Mesendoderm (in vitro differentiated cells): ENCODE results near the gene BCL11A. TPM values are rescaled to one million over a fixed set of nuclear protein-coding genes. Genes with fewer than 3 reads are reported as not detected.
A peak's percentile ranks its signal among the peaks of the same experiment; 100 is the strongest.

Experiments used
- DNase-seq: peaks from one replicate; pipeline ENCODE4 v3.0.0; 2013
- H2AK5ac ChIP-seq: 2 replicates; pipeline ENCODE4 v1.6.1; 2013; ENCODE audit warnings: low read length, inconsistent platforms
- H2BK120ac ChIP-seq: 2 replicates; pipeline ENCODE4 v1.6.1; 2013; ENCODE audit warnings: low read depth, mild to moderate bottlenecking, low read length, moderate library complexity, mixed read lengths
- H2BK15ac ChIP-seq: replicated peaks from 2 replicates; pipeline ENCODE4 v1.6.1; 2013; ENCODE audit warnings: low read depth, mild to moderate bottlenecking, moderate library complexity
- H2BK5ac ChIP-seq: 2 replicates; pipeline ENCODE4 v1.6.1; 2013; ENCODE audit warnings: low read length, inconsistent platforms
- H3K18ac ChIP-seq: 2 replicates; pipeline ENCODE4 v1.6.1; 2013; ENCODE audit warnings: mild to moderate bottlenecking, low read length, mixed read lengths
- H3K23ac ChIP-seq: one replicate; pipeline ENCODE4 v1.6.1; 2013; ENCODE audit warnings: low read length
- H3K27ac ChIP-seq: 2 replicates; pipeline ENCODE4 v1.5.1; 2013; ENCODE audit warnings: low read depth, mild to moderate bottlenecking, inconsistent platforms, low read length, moderate library complexity
- H3K27me3 ChIP-seq: 2 replicates; pipeline ENCODE4 v1.6.1; 2013; ENCODE audit warnings: low read length, control low read depth, mild to moderate bottlenecking, inconsistent platforms; ENCODE audit not compliant: insufficient read depth, poor library complexity
- H3K36me3 ChIP-seq: 2 replicates; pipeline ENCODE4 v1.6.1; 2013; ENCODE audit warnings: low read length, inconsistent platforms; ENCODE audit not compliant: control insufficient read depth, insufficient read depth
- H3K4ac ChIP-seq: one replicate; pipeline ENCODE4 v1.6.1; 2013; ENCODE audit warnings: low read depth, mild to moderate bottlenecking, low read length, moderate library complexity
- H3K4me1 ChIP-seq: 2 replicates; pipeline ENCODE4 v1.6.1; 2013; ENCODE audit warnings: low read depth, low read length, inconsistent platforms; ENCODE audit not compliant: control insufficient read depth
- H3K4me2 ChIP-seq: 2 replicates; pipeline ENCODE4 v1.6.1; 2013; ENCODE audit warnings: low read length
- H3K4me3 ChIP-seq: 2 replicates; pipeline ENCODE4 v1.5.1; 2013; ENCODE audit warnings: mild to moderate bottlenecking, low read length
- H3K56ac ChIP-seq: one replicate; pipeline ENCODE4 v1.6.1; 2013; ENCODE audit warnings: low read length
- H3K79me1 ChIP-seq: 2 replicates; pipeline ENCODE4 v1.6.1; 2013; ENCODE audit warnings: low read length, inconsistent platforms
- H3K79me2 ChIP-seq: 2 replicates; pipeline ENCODE4 v1.6.1; 2013; ENCODE audit warnings: mild to moderate bottlenecking, low read length; ENCODE audit not compliant: control insufficient read depth, insufficient read depth
- H3K9ac ChIP-seq: 2 replicates; pipeline ENCODE4 v1.6.1; 2013; ENCODE audit warnings: low read length, inconsistent platforms
- H4K5ac ChIP-seq: one replicate; pipeline ENCODE4 v1.6.1; 2013; ENCODE audit warnings: low read length
- H4K8ac ChIP-seq: one replicate; pipeline ENCODE4 v1.6.1; 2013; ENCODE audit warnings: low read depth, mild to moderate bottlenecking, control low read depth, low read length, moderate library complexity
- WGBS: extraction: QIAGEN DNeasy Blood & Tissue Kit; methylation state at CpG from one replicate; pipeline ENCODE4 v1.1.7; 2013; ENCODE audit warnings: low lambda C conversion rate, missing lambda C conversion rate; ENCODE audit not compliant: insufficient coverage; ENCODE audit errors: extremely low coverage; 5-methylcytosine and 5-hydroxymethylcytosine counted together
- polyA plus RNA-seq, 2 experiments: library from polyadenylated mRNA; stranded (reverse); fragments of 200-250 nt; gene quantifications; one replicate each; pipeline ENCODE4 v1.2.3, GENCODE V29; 2013

Gene BCL11A
- polyA plus RNA-seq (2013, experiment 1 of 2): 45.5 TPM
- 46.4 TPM for polyA plus RNA-seq (2013, experiment 2 of 2)

DNA sequence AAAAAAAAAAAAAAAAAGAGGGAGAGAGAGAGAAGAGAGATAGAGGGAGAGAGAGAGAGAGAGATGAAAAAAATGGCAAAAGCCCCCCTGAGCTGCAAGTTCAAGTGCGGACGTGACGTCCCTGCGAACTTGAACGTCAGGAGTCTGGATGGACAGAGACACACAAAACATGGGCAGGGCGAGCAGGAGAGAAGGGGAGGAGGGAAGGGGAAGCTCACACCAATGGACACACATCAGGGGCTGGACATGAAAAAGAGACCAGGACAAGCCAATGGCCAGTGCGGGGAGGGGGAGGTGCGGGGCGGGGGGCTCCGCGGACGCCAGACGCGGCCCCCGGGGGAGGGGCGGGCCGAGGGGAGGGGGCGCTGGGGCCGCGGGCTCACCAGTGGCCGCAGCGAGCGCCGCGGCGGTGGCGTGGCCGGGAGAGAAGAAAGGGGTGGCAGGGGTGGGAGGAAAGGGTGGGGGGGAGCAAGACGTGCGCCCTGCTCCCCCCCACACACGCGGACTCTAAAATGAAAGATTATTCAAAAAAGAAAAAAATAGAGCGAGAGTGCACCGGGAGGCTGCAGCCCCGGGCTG is at the start of gene BCL11A:
Gene BCL11A (minus strand): TSS at position 160 of the 579 bp plus-strand sequence. CDS start 384 bp downstream, outside the sequence.
- H3K36me3 ChIP-seq: no peaks in the 10 kb centered on the region
- H3K4me2 ChIP-seq: peak within 1 kb of the TSS; percentile 70
- peaks cover 32% of the 10 kb centered on the region for H3K79me2 ChIP-seq
- peak within 1 kb of the TSS; percentile 99 for H3K18ac ChIP-seq
- no peak within 1 kb of the TSS for H3K23ac ChIP-seq
- no peaks in the 10 kb centered on the region for H3K4me1 ChIP-seq
- DNase-seq: peak; percentile 97
- WGBS: no CpG with 5 or more reads among the region's 35 CpGs
- H4K5ac ChIP-seq: no peak within 1 kb of the TSS
- peak within 1 kb of the TSS; percentile 75 for H2BK120ac ChIP-seq
- H3K27me3 ChIP-seq: no peaks in the 10 kb centered on the region
- H2BK5ac ChIP-seq: peak within 1 kb of the TSS; percentile 31
- H2AK5ac ChIP-seq: no peak within 1 kb of the TSS
- H3K79me1 ChIP-seq: no peaks in the 10 kb centered on the region
- H3K4ac ChIP-seq: peak within 1 kb of the TSS; percentile 26
- H3K56ac ChIP-seq: peak within 1 kb of the TSS; percentile 96
- peak within 1 kb of the TSS; percentile 62 for H3K27ac ChIP-seq
- no peak within 1 kb of the TSS for H4K8ac ChIP-seq
- H3K4me3 ChIP-seq: peak within 1 kb of the TSS; percentile 79
- H2BK15ac ChIP-seq: peak within 1 kb of the TSS; percentile 61
- peak within 1 kb of the TSS; percentile 85 for H3K9ac ChIP-seq

DNA sequence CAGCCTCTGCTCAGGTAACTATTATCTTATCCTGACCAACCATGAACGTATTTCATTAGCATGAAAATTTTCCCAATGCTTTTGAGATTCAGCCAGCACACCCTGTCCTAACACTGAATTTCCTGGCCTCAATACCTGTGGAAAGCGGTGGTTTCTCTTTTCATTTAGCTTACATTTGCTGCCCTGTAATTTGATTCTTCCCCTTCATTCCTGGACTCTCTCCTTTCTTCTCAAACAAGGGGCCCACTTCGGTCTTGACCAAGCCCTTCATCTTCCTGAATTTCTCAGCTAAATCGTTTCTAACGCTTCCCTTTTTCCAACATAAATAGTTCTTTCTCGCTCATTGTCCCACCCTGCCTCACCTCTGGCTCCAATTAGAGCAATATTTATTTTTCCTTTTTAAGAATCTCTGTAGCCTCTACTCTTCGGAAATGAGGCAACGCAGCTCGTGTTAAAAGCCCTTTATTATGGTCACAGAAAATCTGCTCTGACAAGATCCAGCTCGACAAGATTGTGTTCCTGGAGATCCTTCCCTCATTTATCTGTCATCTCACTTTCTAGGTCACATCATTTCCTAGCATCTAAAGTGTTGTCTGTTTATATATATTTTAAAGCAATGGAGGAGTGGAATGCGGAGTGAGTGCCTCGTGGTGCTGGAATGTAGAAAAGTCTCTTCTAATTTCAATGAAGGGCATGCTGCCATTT is 49.5 kb upstream of the BCL11A start:
- H3K9ac ChIP-seq: no peak overlapping the region
- WGBS: no CpG with 5 or more reads among the region's 12 CpGs
- no peaks in the 10 kb centered on the region for H3K79me2 ChIP-seq

DNA sequence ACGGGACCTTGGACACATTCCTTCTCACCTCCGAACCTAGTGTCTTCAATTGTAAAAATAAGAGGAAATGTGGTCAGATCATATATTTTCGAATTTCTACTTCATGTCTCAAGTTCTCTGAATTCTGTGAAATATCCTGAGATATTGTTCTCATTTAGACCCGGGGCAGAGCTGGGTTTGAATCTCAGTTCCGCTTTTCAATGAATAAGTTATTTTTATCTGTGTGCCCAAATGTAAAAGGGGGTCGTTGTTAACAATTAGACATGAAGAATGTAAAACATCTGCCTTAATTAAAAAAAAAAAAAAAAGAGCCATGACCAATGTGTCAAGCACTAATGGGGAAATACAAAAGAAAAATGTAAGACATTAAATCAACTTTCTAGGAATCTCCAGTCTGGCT is 48.9 kb upstream of the BCL11A start:
- H3K4me1 ChIP-seq: no peaks in the 10 kb centered on the region
- no peak overlapping the region for H3K56ac ChIP-seq
- H4K5ac ChIP-seq: no peak overlapping the region
- no peak overlapping the region for H3K4me2 ChIP-seq
- WGBS: no CpG with 5 or more reads among the region's 6 CpGs
- no peak overlapping the region for H3K9ac ChIP-seq
- H3K23ac ChIP-seq: no peak overlapping the region
- H3K4me3 ChIP-seq: no peak overlapping the region
- H3K18ac ChIP-seq: no peak overlapping the region
- H2BK15ac ChIP-seq: no peak overlapping the region
- no peak overlapping the region for H2BK5ac ChIP-seq
- no peaks in the 10 kb centered on the region for H3K79me1 ChIP-seq
- H3K27me3 ChIP-seq: no peaks in the 10 kb centered on the region
- H3K79me2 ChIP-seq: no peaks in the 10 kb centered on the region
- no peak overlapping the region for H2AK5ac ChIP-seq
- H4K8ac ChIP-seq: no peak overlapping the region
- H3K4ac ChIP-seq: no peak overlapping the region
- DNase-seq: no peak
- no peak overlapping the region for H3K27ac ChIP-seq
- no peaks in the 10 kb centered on the region for H3K36me3 ChIP-seq
- no peak overlapping the region for H2BK120ac ChIP-seq

More for the DNA sequence above, 49.5 kb upstream of the BCL11A start:
- no peak overlapping the region for H3K23ac ChIP-seq
- H3K4me3 ChIP-seq: no peak overlapping the region
- H3K18ac ChIP-seq: peak overlapping the region; percentile 10
- no peak overlapping the region for H3K27ac ChIP-seq
- H3K4me1 ChIP-seq: no peaks in the 10 kb centered on the region
- no peak overlapping the region for H3K56ac ChIP-seq
- H2BK5ac ChIP-seq: no peak overlapping the region
- H3K36me3 ChIP-seq: no peaks in the 10 kb centered on the region
- H3K4ac ChIP-seq: no peak overlapping the region
- DNase-seq: peak; percentile 37
- no peaks in the 10 kb centered on the region for H3K79me1 ChIP-seq
- H4K8ac ChIP-seq: no peak overlapping the region
- no peaks in the 10 kb centered on the region for H3K27me3 ChIP-seq
- H2AK5ac ChIP-seq: no peak overlapping the region
- H2BK120ac ChIP-seq: no peak overlapping the region
- H3K4me2 ChIP-seq: no peak overlapping the region
- H4K5ac ChIP-seq: no peak overlapping the region
- H2BK15ac ChIP-seq: no peak overlapping the region

DNA sequence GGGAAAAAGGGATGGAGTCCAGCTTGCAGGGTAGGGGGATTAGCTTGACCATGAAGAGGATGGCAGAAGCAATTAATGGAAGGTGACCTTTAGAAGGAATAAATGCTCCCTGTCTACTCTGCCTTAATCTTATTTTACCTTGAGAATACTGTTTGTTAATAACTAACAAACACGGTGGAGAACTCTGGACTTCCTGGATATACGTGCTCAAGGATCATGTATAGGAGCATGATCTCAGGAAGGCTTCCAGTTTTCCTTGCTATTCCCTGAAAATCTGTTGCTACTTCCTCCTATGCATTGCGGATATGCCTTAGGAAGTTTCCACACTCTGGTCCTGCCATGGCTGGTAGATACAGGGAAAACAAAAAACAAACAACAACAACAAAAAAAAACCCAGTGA is 44.8 kb upstream of the BCL11A start:
- no peak overlapping the region for H2BK120ac ChIP-seq
- no peak overlapping the region for H4K5ac ChIP-seq
- no peak for DNase-seq
- H2AK5ac ChIP-seq: no peak overlapping the region
- H3K4me3 ChIP-seq: no peak overlapping the region
- WGBS: no CpG with 5 or more reads among the region's 3 CpGs
- H3K4ac ChIP-seq: no peak overlapping the region
- H4K8ac ChIP-seq: no peak overlapping the region
- no peak overlapping the region for H3K27ac ChIP-seq
- no peaks in the 10 kb centered on the region for H3K36me3 ChIP-seq
- H3K4me2 ChIP-seq: no peak overlapping the region
- H3K4me1 ChIP-seq: no peaks in the 10 kb centered on the region
- H2BK15ac ChIP-seq: no peak overlapping the region
- H3K79me1 ChIP-seq: no peaks in the 10 kb centered on the region
- no peak overlapping the region for H3K23ac ChIP-seq
- no peak overlapping the region for H3K18ac ChIP-seq
- no peak overlapping the region for H2BK5ac ChIP-seq
- H3K56ac ChIP-seq: no peak overlapping the region
- H3K9ac ChIP-seq: no peak overlapping the region
- H3K27me3 ChIP-seq: no peaks in the 10 kb centered on the region
- no peaks in the 10 kb centered on the region for H3K79me2 ChIP-seq

DNA sequence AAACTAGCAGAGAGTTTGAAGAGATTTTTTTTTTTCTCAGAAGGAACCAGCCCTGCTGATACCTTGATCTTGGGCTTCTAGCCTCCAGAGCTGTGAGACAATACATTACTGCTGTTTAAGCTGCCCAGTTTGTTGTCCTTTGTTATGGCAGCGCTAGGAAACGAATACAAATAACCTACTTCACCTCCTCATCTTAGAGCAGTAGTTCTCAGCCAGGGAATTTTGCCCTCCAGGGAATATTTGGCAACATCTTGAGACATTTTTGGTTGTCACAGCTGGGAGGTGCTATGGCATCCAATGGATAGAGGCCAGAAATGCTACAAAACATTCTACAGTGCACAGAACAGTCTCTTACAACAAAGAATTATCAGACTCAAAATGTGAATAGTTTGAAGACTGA is 43.9 kb upstream of the BCL11A start:
- Histone ChIP-seq H3K56ac (no peak overlapping the region), H2BK5ac (no peak overlapping the region), H4K5ac (no peak overlapping the region), H3K18ac (no peak overlapping the region), H3K79me1 (no peaks in the 10 kb centered on the region), H3K4me2 (no peak overlapping the region), H3K23ac (no peak overlapping the region), H3K27ac (no peak overlapping the region), H2BK120ac (no peak overlapping the region), H4K8ac (no peak overlapping the region), H3K4ac (no peak overlapping the region), H2AK5ac (no peak overlapping the region), H2BK15ac (no peak overlapping the region), H3K79me2 (no peaks in the 10 kb centered on the region), H3K4me1 (no peaks in the 10 kb centered on the region), H3K4me3 (no peak overlapping the region), H3K27me3 (no peaks in the 10 kb centered on the region), H3K9ac (no peak overlapping the region), H3K36me3 (no peaks in the 10 kb centered on the region)
- no CpG with 5 or more reads among the region's 2 CpGs for WGBS
- peak; percentile 71 for DNase-seq
